Measurements from ENCODE around the gene TAC4.

- TF ChIP-seq EZH2 (IDR thresholded peaks at IDR 0.05; ENCODE audit: insufficient read depth, low read length): no peak
- TF ChIP-seq CTCF (IDR thresholded peaks at IDR 0.05; ENCODE audit: insufficient read depth, low read depth, low read length): no peak
Measured at GRCh38 chr17:49798182-49798581, 49.7 kb downstream of the TAC4 start.
